ENCODE results near the gene DDAH2.

The DDAH2 gene

GRCh38 chr6:31687860-31688693, 41.0 kb downstream of the DDAH2 start:
- DNase-seq = no peak

GRCh38 chr6:31687321-31687720, 41.8 kb downstream of the DDAH2 start:
- no peak for DNase-seq

- no peak for DNase-seq
These were observed 42.6 kb downstream of the DDAH2 start for GRCh38 chr6:31686483-31686882.

- DNase-seq = no peak
These were observed 45.5 kb downstream of the DDAH2 start for GRCh38 chr6:31683591-31683990.

GRCh38 chr6:31681135-31681671, 47.9 kb downstream of the DDAH2 start:
- no peak for DNase-seq

GRCh38 chr6:31680226-31681134, 48.6 kb downstream of the DDAH2 start, which contains the start of gene LY6G5C:
LY6G5C (minus strand) TSS chr6:31681067; CDS start chr6:31680373, 694 bp downstream.
- peak; percentile 69 for DNase-seq

- no peak for DNase-seq
These were observed 51.1 kb downstream of the DDAH2 start for GRCh38 chr6:31677955-31678354.

All from NCI-H2081 treated with DMSO at 0.1 percent for 48 hours (cell line).